GM12878 (cell line): ENCODE measurements around the gene ARL5B. TPM values are rescaled to one million over a fixed set of nuclear protein-coding genes. Genes with fewer than 3 reads are reported as not detected.

Experiments used
- ATAC-seq: fragments of 200-7000 bp; cut with Tn5 transposase; 3 replicates; pipeline ENCODE4 v1.9.1; 2020; ENCODE audit warnings: mild to moderate bottlenecking, moderate library complexity
- BruUV-seq: library from RNA; stranded (reverse); fragments of 400-500 nt; replicated peaks from 2 replicates; lab custom pipeline; 2021; lab: Mats Ljungman, UMichigan
- CTCF ChIA-PET: fragments of 300-600 bp; sonication (Branson Sonifier 250); formaldehyde crosslinking; extraction: SDS; loops from one replicate; lab custom pipeline; 2021; ENCODE audit warnings: inconsistent platforms; lab: Yijun Ruan, JAX
- POLR2A ChIA-PET: fragments of 350-600 bp; formaldehyde crosslinking; extraction: SDS; loops from one replicate; lab custom pipeline; 2021; ENCODE audit warnings: inconsistent platforms; lab: Charles Lee
- RAD21 ChIA-PET: fragments of 300-600 bp; sonication (Branson Sonifier 250); formaldehyde crosslinking; loops from one replicate; lab custom pipeline; 2023; ENCODE audit warnings: antibody characterized with exemption; ENCODE audit not compliant: unreplicated experiment; lab: Charles Lee
- SMC1A ChIA-PET: fragments of 300-600 bp; sonication (Branson Sonifier 250); formaldehyde crosslinking; loops from one replicate; lab custom pipeline; 2023; ENCODE audit not compliant: unreplicated experiment, uncharacterized antibody; lab: Charles Lee
- DNase-seq: peaks from one replicate; pipeline ENCODE4 v3.0.0-alpha.2; 2011; ENCODE audit warnings: low read depth, low spot score
- FAIRE-seq: peaks from 3 replicates; lab custom pipeline; 2011; peaks lifted over from hg19 to GRCh38; lab: Jason Lieb, UNC
- H2AFZ ChIP-seq: 2 replicates; pipeline ENCODE4 v1.6.0; 2011; ENCODE audit warnings: low read depth, low read length, control low read depth; ENCODE audit not compliant: control insufficient read depth
- H3K27ac ChIP-seq: 2 replicates; pipeline ENCODE4 v1.5.1; 2011; ENCODE audit warnings: control low read depth; ENCODE audit not compliant: control insufficient read depth, insufficient read depth
- H3K27me3 ChIP-seq, 2 experiments: replicated peaks in 1 of 2; 2 replicates each; pipeline versions ENCODE4 v1.6.0 to v1.6.1; 2011; ENCODE audit warnings: low read length in 1 of 2; ENCODE audit not compliant: control insufficient read depth in 2 of 2, insufficient read depth in 2 of 2
- H3K36me3 ChIP-seq, 2 experiments: 2 replicates each; pipeline ENCODE4 v1.5.1; 2011; ENCODE audit warnings: low read length in 1 of 2; ENCODE audit not compliant: control insufficient read depth in 2 of 2, insufficient read depth in 2 of 2
- H3K4me1 ChIP-seq: 2 replicates; pipeline ENCODE4 v1.6.1; 2011; ENCODE audit warnings: mild to moderate bottlenecking, low read length, moderate library complexity, mixed read lengths; ENCODE audit not compliant: control insufficient read depth, insufficient read depth
- H3K4me2 ChIP-seq: 2 replicates; pipeline ENCODE4 v1.6.0; 2011; ENCODE audit warnings: control low read depth; ENCODE audit not compliant: control insufficient read depth, insufficient read depth
- H3K4me3 ChIP-seq: fragments of 200-600 bp; sonication (generic); 2 replicates; pipeline ENCODE4 v1.5.1; 2016
- H3K79me2 ChIP-seq: 2 replicates; pipeline ENCODE4 v1.6.0; 2011; ENCODE audit warnings: low read length; ENCODE audit not compliant: control insufficient read depth, insufficient read depth
- H3K9ac ChIP-seq: 2 replicates; pipeline ENCODE4 v1.8.0; 2011; ENCODE audit warnings: low read length, control low read depth, mixed read lengths; ENCODE audit not compliant: control insufficient read depth, insufficient read depth
- H3K9me3 ChIP-seq: replicated peaks from 3 replicates; pipeline ENCODE4 v1.5.1; 2011; ENCODE audit warnings: mild to moderate bottlenecking, low read length; ENCODE audit not compliant: control insufficient read depth, insufficient read depth
- H4K20me1 ChIP-seq: 2 replicates; pipeline ENCODE4 v1.6.0; 2011; ENCODE audit not compliant: control insufficient read depth, insufficient read depth
- ATF3 ChIP-seq: IDR thresholded peaks from 2 replicates; pipeline ENCODE4 v1.6.1; 2011; ENCODE audit warnings: low read depth, mild to moderate bottlenecking, low read length, moderate library complexity, borderline replicate concordance; ENCODE audit errors: extremely low read depth
- BRCA1 ChIP-seq: IDR thresholded peaks from 2 replicates; pipeline ENCODE4 v1.6.1; 2011; ENCODE audit warnings: low read depth, low read length, improper control_type of control experiment
- CEBPB ChIP-seq, 2 experiments: fragments of 150-350 bp in 1 of 2; IDR thresholded peaks; 2 replicates each; pipeline ENCODE4 v1.6.1; 2012 to 2014; ENCODE audit warnings: low read depth in 2 of 2, low read length in 2 of 2, borderline replicate concordance in 1 of 2, inconsistent platforms in 1 of 2
- HDGF ChIP-seq: fragments of 450-650 bp; IDR thresholded peaks from 2 replicates; pipeline ENCODE4 v1.6.1; 2016; ENCODE audit warnings: antibody characterized with exemption
- POLR2AphosphoS5 ChIP-seq: IDR thresholded peaks from 2 replicates; pipeline ENCODE4 v1.6.1; 2011; ENCODE audit warnings: mild to moderate bottlenecking, low read length, inconsistent platforms
- TAF1 ChIP-seq: IDR thresholded peaks from 2 replicates; pipeline ENCODE4 v1.6.1; 2011; ENCODE audit warnings: mild to moderate bottlenecking, low read depth, low read length, borderline replicate concordance
- TCF3 ChIP-seq: IDR thresholded peaks from 2 replicates; pipeline ENCODE4 v1.6.1; 2012; ENCODE audit warnings: low read depth, mild to moderate bottlenecking, low read length, borderline replicate concordance; ENCODE audit not compliant: insufficient read depth
- USF1 ChIP-seq: IDR thresholded peaks from 2 replicates; pipeline ENCODE4 v1.6.1; 2011; ENCODE audit warnings: borderline replicate concordance, low read depth, mild to moderate bottlenecking, moderate library complexity, mixed read lengths, low read length; ENCODE audit not compliant: insufficient read depth; ENCODE audit errors: extremely low read length
- ZBTB4 ChIP-seq: fragments of 450-650 bp; formaldehyde crosslinking; IDR thresholded peaks from 2 replicates; pipeline ENCODE4 v1.4.0; 2022; ENCODE audit warnings: mild to moderate bottlenecking, moderate library complexity
- ZBTB40 ChIP-seq: fragments of 450-650 bp; IDR thresholded peaks from 2 replicates; pipeline ENCODE4 v1.6.1; 2016; ENCODE audit warnings: mild to moderate bottlenecking, moderate library complexity, borderline replicate concordance
- ZNF274 ChIP-seq: IDR thresholded peaks from one replicate; pipeline ENCODE4 v1.8.0; 2011; ENCODE audit not compliant: insufficient read length, insufficient read depth
- ZZZ3 ChIP-seq: IDR thresholded peaks from 2 replicates; pipeline ENCODE4 v1.6.1; 2011; ENCODE audit warnings: low read depth; ENCODE audit not compliant: control insufficient read depth, insufficient read length
- WGBS: methylation state at CpG from one replicate; pipeline ENCODE4 v1.1.6; 2016; ENCODE audit warnings: low lambda C conversion rate; ENCODE audit not compliant: insufficient replicate concordance, insufficient coverage; ENCODE audit errors: missing lambda C conversion rate; 5-methylcytosine and 5-hydroxymethylcytosine counted together
- in situ Hi-C: fragments of 300-500 bp; cut with MboI; formaldehyde crosslinking; loops from 9 replicates; pipeline ENCODE4 v1.14.3; 2018; ENCODE audit warnings: mixed read lengths
- intact Hi-C: fragments of 100-400 bp; cut with micrococcal nuclease; formaldehyde crosslinking; loops from one replicate; pipeline ENCODE4 v1.14.2; 2022; ENCODE audit not compliant: unreplicated experiment
- polyA plus RNA-seq, 11 experiments: library from polyadenylated mRNA; depleted of rRNA in 4 of 11; unstranded in 6 of 11; stranded (reverse) in 5 of 11; fragments of >200 nt; fragmentation: Nextera tagmentation in 4 of 11; fragmentation: Illumina TruSeq in 1 of 11; extraction: Ambion mirVana in 4 of 11; extraction: Trizol in 1 of 11; gene quantifications; 1 replicate in 1 of 11; 2 replicates in 10 of 11; pipeline versions ENCODE4 v1.2.1 to v1.2.3, GENCODE V29; 2011 to 2016; ENCODE audit warnings: inconsistent platforms in 2 of 11, missing spikeins in 2 of 11, low read depth in 1 of 11
- total RNA-seq, 4 experiments: library from RNA; depleted of rRNA in 3 of 4; stranded (reverse); fragments of >200 nt in 3 of 4; fragmentation: Illumina TruSeq in 1 of 4; extraction: Trizol in 1 of 4; gene quantifications; 2 replicates each; pipeline versions ENCODE4 v1.2.1 to v1.2.3, GENCODE V29; 2013 to 2021

ARL5B gene
- total and polyA plus RNA-seq, 10 of the 15 experiments (the other 5 are each of a cell fraction or from before 2014, with no cell fraction given): 2.5 to 20.7 (median 9.1) TPM

- TF ChIP-seq ZBTB4: no peak
- TF ChIP-seq, all 136 proteins: peak for 0
These were observed 21.5 kb downstream of the ARL5B start (continued) for GRCh38 chr10:18680754-18681153.

GRCh38 chr10:18681366-18681765, 22.1 kb downstream of the ARL5B start:
- intact Hi-C loops (no loop called here), in situ Hi-C loops (no loop called here)
- ChIA-PET POLR2A (no interaction called here), SMC1A (no interaction called here), CTCF (no interaction called here), RAD21 (no interaction called here)
- WGBS: 93% methylated on average over 2 of the region's 2 CpGs
- H3K4me3 ChIP-seq: no peak overlapping the region
- no peaks in the 10 kb centered on the region for H4K20me1 ChIP-seq
- H3K4me2 ChIP-seq: no peak overlapping the region
- no peak overlapping the region for H2AFZ ChIP-seq
- no peaks in the 10 kb centered on the region for H3K27me3 ChIP-seq
- no peaks in the 10 kb centered on the region for H3K36me3 ChIP-seq
- FAIRE-seq (no peak), DNase-seq (no peak), ATAC-seq (no peak)
- H3K27ac ChIP-seq: no peak overlapping the region
- no peaks in the 10 kb centered on the region for H3K9me3 ChIP-seq
- H3K9ac ChIP-seq: no peak overlapping the region
- no peaks in the 10 kb centered on the region for H3K4me1 ChIP-seq
- BruUV-seq: no TSS peak
- H3K79me2 ChIP-seq: no peaks in the 10 kb centered on the region
- no peak for TF ChIP-seq USF1
- no peak for TF ChIP-seq BRCA1
- no peak for TF ChIP-seq TCF3
- TF ChIP-seq POLR2AphosphoS5: no peak
- TF ChIP-seq ZZZ3: no peak
- no peak for TF ChIP-seq ZBTB40
- no peak for TF ChIP-seq ATF3
- TF ChIP-seq CEBPB (IDR thresholded peaks at IDR 0.05; ENCODE audit: borderline replicate concordance in 1 of 2, low read depth in 2 of 2, low read length in 2 of 2): no peak
- no peak for TF ChIP-seq HDGF
- TF ChIP-seq ZNF274: no peak
- no peak for TF ChIP-seq TAF1
